Ovary (tissue), 9 donors: ENCODE data around the gene TOMM6. TPM values are rescaled to one million over a fixed set of nuclear protein-coding genes. Genes with fewer than 3 reads are reported as not detected.

Experiments
- DNase-seq, 5 donors: peaks; one replicate each; pipeline ENCODE4 v3.0.0-alpha.2; 2019 to 2020
- H3K27ac ChIP-seq, 2 donors: fragments of 200-600 bp; one replicate each; pipeline versions ENCODE4 v1.5.1 to v1.8.0; 2019 to 2022
- H3K27me3 ChIP-seq: fragments of 200-600 bp; one replicate; pipeline ENCODE4 v1.8.0; 2022
- H3K36me3 ChIP-seq: fragments of 200-600 bp; sonication (generic); one replicate; pipeline ENCODE4 v1.5.1; 2019
- H3K4me1 ChIP-seq: one replicate; pipeline ENCODE4 v1.8.1; 2013; ENCODE audit warnings: mild to moderate bottlenecking, moderate library complexity; ENCODE audit not compliant: insufficient read depth
- H3K4me3 ChIP-seq: fragments of 200-600 bp; sonication (generic); one replicate; pipeline ENCODE4 v1.5.1; 2017
- H3K9me3 ChIP-seq, 2 donors: fragments of 200-600 bp in 1 of 2; sonication (generic) in 1 of 2; one replicate each; pipeline versions ENCODE4 v1.5.1 to v1.8.1; 2013 to 2019; ENCODE audit warnings: mild to moderate bottlenecking in 1 of 2, moderate library complexity in 1 of 2
- EP300 ChIP-seq: sonication (generic); formaldehyde crosslinking; IDR thresholded peaks from one replicate; pipeline ENCODE4 v1.6.1; 2017; ENCODE audit warnings: antibody characterized with exemption
- POLR2A ChIP-seq: fragments of 450-650 bp; IDR thresholded peaks from one replicate; pipeline ENCODE4 v1.6.1; 2017; ENCODE audit warnings: antibody characterized with exemption, mild to moderate bottlenecking, moderate library complexity
- WGBS, 3 donors: extraction: QIAGEN DNeasy Blood & Tissue Kit in 1 of 3; methylation state at CpG; one replicate each; pipeline versions ENCODE4 v1.1.5 to v1.1.7; 2013 to 2017; 5-methylcytosine and 5-hydroxymethylcytosine counted together
- intact Hi-C, 4 donors: fragments of 100-400 bp; cut with DNase I; formaldehyde crosslinking; loops; one replicate each; pipeline versions ENCODE4 v1.11.0 to v1.15.1; 2022 to 2023
- polyA plus RNA-seq, 2 donors: library from polyadenylated mRNA; stranded (reverse); fragments of 200-250 nt in 1 of 2; fragments of 350-450 nt in 1 of 2; fragmentation: Illumina TruSeq in 1 of 2; extraction: RNeasy Lipid Tissue Mini Kit (QIAGEN cat#74804) in 1 of 2; gene quantifications; one replicate each; pipeline ENCODE4 v1.2.3, GENCODE V29; 2013 to 2014
- small RNA-seq: library from RNA; depleted of rRNA; stranded (forward); fragments of <200 nt; gene quantifications from one replicate; pipeline ENCODE3, GENCODE V24; 2016
- total RNA-seq, 7 donors: library from RNA; depleted of rRNA in 2 of 7; stranded (reverse); fragments of >200 nt in 2 of 7; fragmentation: NEBNext Ultra II Directional in 3 of 7; extraction: Animal tissue kit (Norgen Biotek cat#: 25700) in 3 of 7; gene quantifications; one replicate each; pipeline versions ENCODE4 v1.1.0 to v1.2.4, GENCODE V29; 2016 to 2023
- TF ChIP-seq, protein P1 (sequence below), 3 donors: fragments of 450-650 bp in 2 of 3; fragments of 200-600 bp in 1 of 3; IDR thresholded peaks; one replicate each; pipeline versions ENCODE4 v1.5.1 to v1.8.0; 2016 to 2022; ENCODE audit warnings: antibody characterized with exemption in 3 of 3, mild to moderate bottlenecking in 1 of 3
- donor health status: DM: no; HTN: no; CAD: no; lungs with moderate emphysema.
- donor health status: DM: no; HTN: no; CAD: no.
- donor health status: Bipolar disorder and iron deficiency.
- donor health status: DM: yes; HTN: yes; CAD: no.
- donor health status: DM: no; HTN: no; CAD: no.
- donor health status: DM: yes; HTN: yes; CAD: no.

The TOMM6 gene
- total and polyA plus RNA-seq, 9 donors = 105 to 244 (median 153) TPM

DNA sequence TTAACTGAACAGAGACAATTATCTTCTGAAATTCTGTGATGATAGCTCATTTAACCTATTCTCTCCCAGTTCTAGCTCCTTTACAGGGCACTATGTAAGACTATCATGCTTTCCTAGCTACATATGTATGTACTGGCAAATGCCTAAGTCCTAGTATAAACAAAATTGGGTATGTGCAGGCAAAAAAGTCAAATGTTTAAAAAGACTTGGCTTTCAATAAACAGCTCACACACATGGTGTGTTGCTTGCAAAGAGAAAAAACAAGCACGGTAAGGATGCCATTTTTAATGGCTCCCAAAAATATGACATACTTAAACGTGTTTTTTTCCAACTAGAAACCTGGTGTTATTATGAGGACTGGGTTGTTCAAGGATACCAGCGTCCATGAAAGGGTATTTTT lies 44.8 kb downstream of the TOMM6 start:
- no peaks in the 10 kb centered on the region for H3K9me3 ChIP-seq
- H3K27me3 ChIP-seq = no peaks in the 10 kb centered on the region
- no peaks in the 10 kb centered on the region for H3K4me1 ChIP-seq
- TF ChIP-seq EP300 (no peak), POLR2A (no peak)
- TF ChIP-seq, protein P1, sequence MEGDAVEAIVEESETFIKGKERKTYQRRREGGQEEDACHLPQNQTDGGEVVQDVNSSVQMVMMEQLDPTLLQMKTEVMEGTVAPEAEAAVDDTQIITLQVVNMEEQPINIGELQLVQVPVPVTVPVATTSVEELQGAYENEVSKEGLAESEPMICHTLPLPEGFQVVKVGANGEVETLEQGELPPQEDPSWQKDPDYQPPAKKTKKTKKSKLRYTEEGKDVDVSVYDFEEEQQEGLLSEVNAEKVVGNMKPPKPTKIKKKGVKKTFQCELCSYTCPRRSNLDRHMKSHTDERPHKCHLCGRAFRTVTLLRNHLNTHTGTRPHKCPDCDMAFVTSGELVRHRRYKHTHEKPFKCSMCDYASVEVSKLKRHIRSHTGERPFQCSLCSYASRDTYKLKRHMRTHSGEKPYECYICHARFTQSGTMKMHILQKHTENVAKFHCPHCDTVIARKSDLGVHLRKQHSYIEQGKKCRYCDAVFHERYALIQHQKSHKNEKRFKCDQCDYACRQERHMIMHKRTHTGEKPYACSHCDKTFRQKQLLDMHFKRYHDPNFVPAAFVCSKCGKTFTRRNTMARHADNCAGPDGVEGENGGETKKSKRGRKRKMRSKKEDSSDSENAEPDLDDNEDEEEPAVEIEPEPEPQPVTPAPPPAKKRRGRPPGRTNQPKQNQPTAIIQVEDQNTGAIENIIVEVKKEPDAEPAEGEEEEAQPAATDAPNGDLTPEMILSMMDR (IDR thresholded peaks at IDR 0.05) = no peak
- 62 to 83% (median 66%) methylated on average over 3 of the region's 3 CpGs for WGBS, 3 donors
- DNase-seq = no peak
- no peak overlapping the region for H3K27ac ChIP-seq
- no peak overlapping the region for H3K4me3 ChIP-seq
- intact Hi-C loops = no loop called here
- H3K36me3 ChIP-seq = no peaks in the 10 kb centered on the region

DNA sequence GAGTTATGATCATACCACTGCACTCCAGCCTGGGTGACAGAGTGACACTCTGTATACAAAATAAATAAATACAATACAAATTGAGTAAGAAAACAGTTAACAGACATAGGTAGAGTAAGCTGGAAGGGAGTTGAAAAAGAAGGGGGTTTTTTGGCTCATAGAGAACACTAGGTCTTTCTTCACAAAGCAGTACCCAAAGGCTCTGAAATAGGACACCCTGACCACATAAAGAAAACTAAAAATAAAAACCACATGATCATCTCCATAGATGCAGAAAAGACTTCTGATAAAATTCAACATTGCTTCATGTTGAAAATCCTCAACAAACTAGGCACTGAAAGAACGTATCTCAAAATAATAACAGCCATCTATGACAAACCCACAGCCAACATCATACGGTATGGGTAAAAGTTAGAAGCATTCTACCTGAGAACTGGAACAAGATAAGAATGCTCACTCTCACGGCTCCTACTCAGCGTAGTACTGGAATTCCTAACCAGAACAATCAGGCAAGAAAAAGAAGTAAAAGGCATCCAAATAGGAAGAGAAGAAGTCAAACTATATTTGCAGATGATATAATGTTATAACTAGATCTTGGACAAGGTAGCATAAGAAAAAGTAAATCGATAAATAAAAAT lies 48.6 kb downstream of the TOMM6 start:
- Histone ChIP-seq H3K9me3 (no peaks in the 10 kb centered on the region), H3K27me3 (no peaks in the 10 kb centered on the region), H3K4me1 (no peaks in the 10 kb centered on the region), H3K27ac (no peak overlapping the region), H3K36me3 (no peaks in the 10 kb centered on the region), H3K4me3 (no peak overlapping the region)
- 67 to 80% (median 80%) methylated on average over 5 of the region's 5 CpGs for WGBS, 3 donors
- no peak for DNase-seq
- intact Hi-C loops = no loop called here
- TF ChIP-seq EP300 = no peak
- TF ChIP-seq POLR2A = no peak
- TF ChIP-seq, protein P1 (IDR thresholded peaks at IDR 0.05) = no peak

DNA sequence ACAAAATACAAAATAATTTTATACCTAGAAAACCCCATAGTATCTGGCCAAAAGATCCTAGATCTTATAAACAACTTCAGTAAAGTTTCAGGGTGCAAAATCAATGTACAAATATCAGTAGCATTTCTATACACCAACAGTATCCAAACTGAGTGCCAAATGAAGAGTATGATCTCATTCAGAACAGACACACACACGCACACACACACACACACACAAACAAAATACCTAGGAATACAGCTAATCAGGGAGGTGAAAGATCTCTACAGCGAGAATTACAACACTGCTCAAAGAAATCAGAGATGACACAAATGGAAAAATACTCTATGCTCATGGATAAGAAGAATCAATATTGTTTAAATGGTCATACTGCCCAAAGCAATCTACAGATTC lies 49.2 kb downstream of the TOMM6 start:
- no peak overlapping the region for H3K27ac ChIP-seq
- no peaks in the 10 kb centered on the region for H3K36me3 ChIP-seq
- DNase-seq = no peak
- H3K4me1 ChIP-seq = no peaks in the 10 kb centered on the region
- H3K9me3 ChIP-seq = no peaks in the 10 kb centered on the region
- 87 to 97% (median 96%) methylated on average over 2 of the region's 2 CpGs for WGBS, 3 donors
- intact Hi-C loops = no loop called here
- TF ChIP-seq, protein P1 (IDR thresholded peaks at IDR 0.05) = no peak
- TF ChIP-seq EP300 = no peak
- no peak for TF ChIP-seq POLR2A
- H3K27me3 ChIP-seq = no peaks in the 10 kb centered on the region
- no peak overlapping the region for H3K4me3 ChIP-seq

Small RNA genes lying within 50 kb of the gene (small RNA-seq; reads per million reads assigned to genes)
- gene AL365205.2 (not detected), gene AL365205.3 (not detected), gene RF00393 (not detected)

Other genes starting within 250 kb of the TOMM6 start
- gene FOXP4, start 241.3 kb upstream of the TOMM6 start, total RNA-seq = 10 to 100 TPM in 5 of 7 donors, 1 to 10 TPM in 2; 4.8 to 37.4 (median 22.3) TPM
- 10 to 100 TPM in 1 of 2 donors, 1 to 10 TPM in 1; 2.3 to 13.3 TPM for gene FOXP4, start 241.3 kb upstream of the TOMM6 start, polyA plus RNA-seq
- 10 to 100 TPM in 5 of 7 donors, 1 to 10 TPM in 2; 7.4 to 24.4 (median 20.4) TPM for gene MDFI, start 149.2 kb upstream of the TOMM6 start, total RNA-seq
- 10 to 100 TPM in 1 of 2 donors, 1 to 10 TPM in 1; 3.8 to 24.0 TPM for gene MDFI, start 149.2 kb upstream of the TOMM6 start, polyA plus RNA-seq
- 10 to 100 TPM in 4 of 7 donors, 1 to 10 TPM in 3; 7.3 to 14.9 (median 10.3) TPM for gene TFEB, start 52.1 kb upstream of the TOMM6 start, total RNA-seq
- gene TFEB, start 52.1 kb upstream of the TOMM6 start, polyA plus RNA-seq = 1 to 10 TPM; 2.8 to 6.9 TPM
- gene PGC, start 40.3 kb upstream of the TOMM6 start, total RNA-seq = under 1 TPM in 2 of 7 donors, not detected in 5; 0.53 to 0.94 TPM
- under 1 TPM in 1 of 2 donors, not detected in 1; 0.81 TPM for gene PGC, start 40.3 kb upstream of the TOMM6 start, polyA plus RNA-seq
- 1 to 10 TPM; 2.6 to 8.4 (median 6.2) TPM for gene FRS3, start 7.8 kb upstream of the TOMM6 start, total RNA-seq
- 1 to 10 TPM in 1 of 2 donors, under 1 TPM in 1; 1.00 to 6.8 TPM for gene FRS3, start 7.8 kb upstream of the TOMM6 start, polyA plus RNA-seq
- 1 to 10 TPM; 1.6 to 7.3 (median 3.7) TPM for gene PRICKLE4, start 6.9 kb upstream of the TOMM6 start, total RNA-seq
- 1 to 10 TPM; 1.5 to 3.0 TPM for gene PRICKLE4, start 6.9 kb upstream of the TOMM6 start, polyA plus RNA-seq
- gene USP49, start 107.7 kb downstream of the TOMM6 start, total RNA-seq = 1 to 10 TPM; 2.4 to 5.1 (median 4.7) TPM
- gene USP49, start 107.7 kb downstream of the TOMM6 start, polyA plus RNA-seq = 1 to 10 TPM; 2.0 to 2.7 TPM
- 10 to 100 TPM in 5 of 7 donors, 1 to 10 TPM in 2; 8.4 to 20.0 (median 13.1) TPM for gene MED20, start 133.4 kb downstream of the TOMM6 start, total RNA-seq
- gene MED20, start 133.4 kb downstream of the TOMM6 start, polyA plus RNA-seq = 10 to 100 TPM in 1 of 2 donors, 1 to 10 TPM in 1; 7.2 to 15.1 TPM
- 10 to 100 TPM in 5 of 7 donors, 1 to 10 TPM in 2; 4.8 to 29.2 (median 14.8) TPM for gene BYSL, start 133.8 kb downstream of the TOMM6 start, total RNA-seq
- gene BYSL, start 133.8 kb downstream of the TOMM6 start, polyA plus RNA-seq = 1 to 10 TPM; 8.5 TPM
- gene CCND3, start 154.1 kb downstream of the TOMM6 start, total RNA-seq = 100 to 1,000 TPM in 1 of 7 donors, 10 to 100 TPM in 6; 22.7 to 217 (median 58.4) TPM
- 10 to 100 TPM; 23.9 to 52.8 TPM for gene CCND3, start 154.1 kb downstream of the TOMM6 start, polyA plus RNA-seq